NK-92 (cell line): ENCODE results near the gene NGFR.

ENCODE experiments used
- DNase-seq: peaks from one replicate; lab custom pipeline; 2025; ENCODE audit not compliant: unreplicated experiment; lab: John Stamatoyannopoulos, UW

The NGFR gene

DNA sequence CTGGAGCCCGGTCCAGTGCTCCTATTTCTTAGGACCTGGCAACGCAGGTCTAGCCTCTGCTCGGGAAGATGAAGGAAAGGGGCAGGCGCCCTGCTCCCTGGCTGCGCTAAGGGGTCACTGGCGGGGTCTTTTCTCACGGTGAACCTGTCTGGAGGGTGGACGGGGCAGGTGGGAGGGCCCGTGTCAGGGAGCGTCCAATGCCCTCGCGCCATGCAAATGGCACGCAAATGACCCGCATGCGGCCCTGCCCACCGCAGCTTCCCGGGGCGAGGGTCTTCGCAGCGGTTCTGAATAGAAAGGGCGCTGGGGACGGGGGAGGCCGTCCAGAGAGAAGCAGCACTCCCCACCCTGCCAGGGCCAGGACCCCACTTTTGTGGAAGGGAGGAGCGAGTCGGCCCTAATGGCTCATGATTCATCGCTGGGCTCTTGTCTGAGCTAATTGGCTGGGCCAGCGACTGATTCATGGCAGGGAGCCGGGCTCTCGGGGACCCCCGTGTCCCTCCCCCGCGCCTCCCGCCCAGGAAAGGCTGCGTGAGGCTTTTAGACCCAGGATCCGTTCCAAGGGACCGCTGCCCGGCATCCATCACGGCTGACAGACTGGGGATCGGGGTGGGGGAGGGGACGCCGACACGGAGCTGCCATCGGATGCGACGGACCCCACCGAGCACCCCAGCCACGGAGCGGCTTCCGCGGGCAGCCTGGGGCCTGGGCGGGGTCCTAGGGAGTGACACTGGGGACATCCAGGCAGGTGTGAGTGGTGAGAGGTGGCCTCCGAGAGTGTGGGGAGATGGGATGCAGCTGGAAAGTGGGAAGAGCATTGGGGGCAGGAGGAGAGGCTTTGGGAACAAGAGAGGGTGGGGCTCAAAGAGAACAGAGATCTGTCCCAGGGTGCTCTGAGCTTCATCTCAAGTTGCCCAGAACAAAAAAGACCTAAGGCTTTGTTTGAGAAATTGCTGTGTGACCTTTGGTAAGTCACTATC, 25.0 kb upstream of the NGFR start:
- DNase-seq, result no peak

DNA sequence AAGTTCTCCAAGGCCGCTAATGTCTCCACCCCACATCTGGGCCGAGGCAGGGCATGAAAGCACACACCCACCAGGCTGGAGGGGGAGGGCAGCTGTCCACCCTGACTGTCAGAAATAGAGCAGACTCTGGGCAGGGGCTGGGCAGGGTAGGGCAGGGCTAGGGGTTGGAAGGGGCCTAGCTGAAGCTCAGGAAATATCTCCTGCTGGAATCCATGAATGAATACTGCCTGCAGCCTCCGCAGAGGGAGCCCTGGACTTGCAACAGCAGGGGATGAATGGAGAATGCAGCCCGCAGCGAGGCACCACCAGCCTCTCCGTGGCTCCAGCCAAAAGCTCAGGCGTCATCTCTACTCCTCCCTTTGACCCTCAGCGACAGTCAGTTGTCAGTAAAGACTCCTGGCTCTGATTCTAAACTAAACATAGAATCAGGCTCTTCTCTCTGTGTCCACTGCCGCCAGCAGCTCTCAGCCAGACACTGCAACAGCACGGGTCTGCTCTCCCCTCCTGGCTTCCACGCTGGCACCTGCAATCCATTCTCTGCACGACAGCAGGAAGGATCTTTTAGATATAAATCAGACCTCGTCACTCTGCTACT, 23.9 kb upstream of the NGFR start:
- no peak for DNase-seq

DNA sequence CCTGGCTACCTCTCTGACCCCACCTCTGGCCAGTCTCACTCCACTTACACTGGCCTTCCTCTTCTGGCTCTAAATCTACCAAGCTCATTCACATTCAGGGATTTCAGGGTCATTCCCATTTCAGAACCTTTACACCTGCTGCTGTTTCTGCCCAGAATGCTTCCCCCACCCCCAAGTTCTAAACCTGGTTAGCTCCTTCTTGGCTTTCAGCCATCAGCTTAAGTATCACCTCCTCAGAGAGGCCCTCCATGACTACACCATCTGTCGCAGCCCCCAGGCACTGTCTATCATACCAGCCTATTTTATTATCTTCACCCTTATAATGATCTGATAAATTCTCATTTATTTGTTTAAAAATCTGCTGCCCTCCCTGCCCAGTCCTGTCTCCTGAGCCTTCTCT, 23.3 kb upstream of the NGFR start:
- no peak for DNase-seq

DNA sequence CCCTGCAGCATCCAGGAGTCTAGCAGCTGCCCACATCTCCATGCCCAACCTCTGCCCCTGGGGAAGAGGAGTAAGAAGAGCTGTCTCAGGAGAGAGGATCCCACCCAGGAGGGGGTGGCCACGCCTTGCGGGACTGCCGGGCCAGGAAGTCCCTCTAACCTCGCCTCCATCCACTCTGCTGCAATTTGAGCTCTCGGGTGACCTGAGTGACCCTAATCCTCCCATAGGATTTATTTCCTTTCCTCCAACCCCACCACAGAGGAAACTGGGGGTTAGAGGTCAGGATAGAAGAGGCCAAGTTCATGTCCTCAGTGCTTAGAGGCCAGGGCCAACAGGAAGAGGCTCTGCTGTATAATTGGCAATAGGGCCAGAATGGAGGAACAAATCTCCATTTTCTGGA, 22.6 kb upstream of the NGFR start:
- DNase-seq, result no peak

DNA sequence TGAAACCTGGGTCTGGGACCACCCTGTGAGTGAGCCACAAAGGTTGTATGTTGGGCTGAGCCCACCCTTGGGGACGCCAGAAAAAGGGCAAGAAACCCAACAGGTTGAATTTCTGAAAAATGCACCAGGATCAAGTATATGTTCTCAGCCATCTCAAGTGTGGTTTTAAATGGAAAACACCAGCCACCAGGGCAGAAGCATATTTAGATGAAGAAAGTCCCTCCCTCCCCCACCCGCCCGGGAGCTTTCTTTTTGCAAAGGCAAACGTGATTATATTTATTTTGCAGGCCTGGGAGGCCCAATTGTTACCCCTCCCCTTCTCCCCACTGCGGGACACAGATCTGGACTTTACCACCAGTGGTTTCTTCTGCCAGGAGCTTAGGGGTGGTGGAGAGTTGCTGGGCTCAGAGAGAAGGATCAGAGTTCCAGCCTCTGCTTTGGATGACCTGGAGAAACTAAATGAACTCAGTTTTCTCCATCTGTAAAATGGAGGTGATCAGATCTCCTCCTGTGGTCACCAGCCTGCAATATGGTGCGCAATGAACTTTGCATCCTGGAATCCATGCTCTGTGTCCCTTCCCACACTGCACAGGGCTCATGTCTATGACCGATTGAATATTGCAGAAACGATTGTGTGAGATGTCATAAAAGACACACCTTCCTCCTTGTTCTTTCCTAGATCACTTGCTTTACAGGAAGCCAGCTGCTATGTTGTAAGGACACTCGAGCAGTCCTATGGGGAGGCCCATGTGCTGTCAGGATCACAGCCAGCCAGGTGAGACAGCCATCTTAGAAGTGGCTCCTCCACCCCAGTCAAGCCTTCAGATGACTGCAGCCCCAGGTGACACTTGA, 21.0 kb upstream of the NGFR start:
- no peak for DNase-seq

DNA sequence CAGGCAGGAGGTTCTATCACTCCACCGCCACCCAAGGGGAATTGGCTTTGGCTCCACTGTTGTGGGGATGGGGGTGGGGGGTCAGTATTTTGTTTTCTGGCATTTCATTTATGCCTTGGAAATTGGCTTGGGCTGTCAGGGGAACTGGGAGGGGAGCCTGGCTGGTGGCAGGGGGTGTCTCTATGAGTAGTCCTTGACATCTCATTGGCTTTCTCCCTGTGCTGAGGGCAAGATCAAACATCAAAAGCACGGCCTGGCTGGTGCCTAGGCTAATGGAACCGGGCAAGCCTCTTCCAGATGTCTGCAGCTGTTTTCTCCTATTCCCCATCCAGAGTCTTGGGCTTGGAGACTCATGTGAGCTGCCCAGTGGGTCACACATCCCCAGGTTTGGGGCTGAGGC, 17.4 kb upstream of the NGFR start:
- no peak for DNase-seq

DNA sequence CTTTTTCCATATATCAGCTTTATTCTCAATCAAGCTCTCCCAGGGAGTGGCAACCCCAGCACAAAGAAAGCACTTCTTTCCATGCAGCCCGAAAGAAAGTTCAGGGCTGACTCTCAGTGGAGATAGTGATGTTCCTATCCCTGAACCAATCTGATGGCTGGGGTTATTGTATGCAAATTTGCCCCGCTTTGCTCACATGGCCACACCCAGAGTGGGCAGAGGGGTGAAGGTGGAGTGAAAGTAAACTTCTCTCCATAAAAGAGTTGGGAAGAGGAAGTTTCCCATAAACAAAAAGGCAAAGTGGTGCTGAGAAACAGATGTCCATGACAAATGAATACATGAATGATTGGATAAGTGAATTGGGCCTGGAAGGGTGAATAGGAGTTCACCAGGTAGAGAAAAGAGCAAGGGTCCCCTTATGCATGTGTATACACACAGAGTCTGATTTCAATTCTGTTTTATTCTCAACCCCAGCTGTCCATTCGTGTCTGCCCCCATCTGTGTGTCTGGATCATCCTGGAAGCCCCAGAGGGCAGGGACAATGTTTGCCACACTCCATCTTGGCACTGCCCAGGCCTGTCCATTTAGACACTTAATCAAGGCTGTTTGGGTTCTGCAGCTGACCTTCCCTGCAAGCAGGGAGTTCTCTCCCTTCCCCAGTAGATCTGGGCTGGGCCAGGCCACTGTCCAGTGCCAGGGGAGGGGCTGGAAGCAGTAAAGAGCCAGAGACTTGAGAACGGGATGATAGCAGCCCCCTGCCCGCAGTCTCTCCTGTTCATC, 14.1 kb upstream of the NGFR start:
- no peak for DNase-seq

DNA sequence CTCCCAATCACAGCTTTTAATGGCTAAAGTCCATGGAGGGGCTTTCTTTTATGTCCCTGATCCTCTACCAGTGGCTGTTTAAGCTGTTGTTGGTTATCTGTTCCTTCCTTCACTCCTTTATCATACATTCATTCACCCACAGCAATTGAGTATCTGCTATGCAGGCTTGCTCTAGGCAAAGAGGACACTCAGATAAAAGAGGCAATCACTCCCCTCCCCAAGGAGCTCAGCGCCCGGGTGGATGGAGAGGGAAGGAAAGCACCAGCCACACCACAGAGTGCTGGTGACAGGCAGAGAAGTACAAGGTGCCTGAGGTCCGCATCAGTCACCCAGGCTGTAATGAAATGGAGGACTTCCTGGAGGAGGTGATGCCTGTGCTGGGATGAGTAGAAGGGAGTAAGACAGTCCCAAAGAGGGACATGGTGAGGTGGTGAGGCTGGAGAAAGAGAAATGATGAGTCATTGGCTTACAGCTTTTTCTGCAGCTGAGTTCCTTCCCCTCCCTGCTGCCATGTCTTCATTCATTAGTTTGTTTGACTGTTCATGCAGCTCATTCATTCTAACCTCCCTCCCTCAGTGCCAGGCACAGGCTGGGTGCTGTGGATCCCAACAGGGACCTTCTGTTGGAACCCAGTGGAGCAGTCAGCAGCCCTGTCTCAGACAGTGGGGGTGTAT, 12.8 kb upstream of the NGFR start:
- DNase-seq, result no peak

DNA sequence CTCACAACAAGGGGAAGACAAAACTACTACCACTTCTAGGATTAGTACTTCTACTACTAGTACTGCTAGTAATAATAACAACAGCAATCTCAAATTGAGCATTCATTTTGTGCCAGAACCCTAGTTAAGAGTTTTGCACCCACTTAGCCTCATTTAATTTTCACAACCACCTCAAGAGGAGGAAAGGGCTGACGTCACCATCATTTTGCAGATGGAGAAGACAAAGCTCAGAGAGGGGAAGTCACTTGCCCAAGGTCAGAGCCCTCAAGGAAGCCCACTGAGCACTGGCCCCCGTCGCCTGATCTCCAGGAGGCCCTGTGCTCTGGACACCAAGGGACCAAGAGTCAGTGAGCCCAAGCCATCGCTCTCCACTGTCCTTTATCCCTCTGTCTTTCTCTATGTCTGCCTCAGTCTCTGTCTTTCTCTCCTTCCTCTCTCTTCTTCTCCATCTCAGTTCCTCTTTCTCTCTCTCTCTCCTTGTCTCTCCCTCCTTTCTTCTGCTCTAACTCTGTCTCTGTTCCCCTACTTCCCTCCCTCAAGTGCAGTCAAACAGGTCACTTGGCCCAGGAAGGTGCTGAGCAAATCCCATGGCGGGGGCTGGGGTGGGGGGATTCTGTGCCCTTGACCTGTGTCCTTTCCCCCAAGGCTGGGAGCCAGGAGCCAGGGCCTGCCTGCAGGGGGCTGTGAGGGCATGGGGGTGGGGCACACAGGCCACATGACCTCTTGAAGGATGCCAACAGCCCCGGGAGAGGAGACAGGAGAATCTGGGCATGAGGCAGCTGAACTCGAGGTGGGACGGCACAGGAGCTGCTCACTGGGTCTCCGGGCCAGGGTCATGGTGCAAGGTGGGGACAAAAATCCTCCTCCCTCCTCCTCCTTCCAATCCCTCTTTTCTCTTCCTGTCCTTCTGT, 11.2 kb upstream of the NGFR start:
- no peak for DNase-seq

DNA sequence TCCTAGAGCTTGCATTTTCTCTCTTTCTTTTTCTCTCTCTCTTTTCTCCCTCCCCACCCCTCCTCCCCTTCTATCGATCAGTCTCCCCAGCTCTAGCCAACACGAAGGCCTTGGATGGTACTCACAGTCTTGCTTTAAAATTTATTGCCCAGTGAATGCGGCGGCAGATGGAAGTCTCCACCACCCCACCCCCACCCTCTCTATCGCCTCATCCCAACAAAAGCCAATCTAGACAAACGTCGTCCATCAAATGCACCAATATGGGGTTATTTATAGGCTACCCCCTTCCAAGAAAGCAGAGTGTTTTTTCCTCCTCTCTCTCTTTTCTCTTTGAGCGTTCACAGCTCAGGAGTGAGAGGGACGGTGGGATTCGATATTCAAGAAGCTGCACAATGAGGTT, 10.5 kb upstream of the NGFR start:
- DNase-seq, result no peak

DNA sequence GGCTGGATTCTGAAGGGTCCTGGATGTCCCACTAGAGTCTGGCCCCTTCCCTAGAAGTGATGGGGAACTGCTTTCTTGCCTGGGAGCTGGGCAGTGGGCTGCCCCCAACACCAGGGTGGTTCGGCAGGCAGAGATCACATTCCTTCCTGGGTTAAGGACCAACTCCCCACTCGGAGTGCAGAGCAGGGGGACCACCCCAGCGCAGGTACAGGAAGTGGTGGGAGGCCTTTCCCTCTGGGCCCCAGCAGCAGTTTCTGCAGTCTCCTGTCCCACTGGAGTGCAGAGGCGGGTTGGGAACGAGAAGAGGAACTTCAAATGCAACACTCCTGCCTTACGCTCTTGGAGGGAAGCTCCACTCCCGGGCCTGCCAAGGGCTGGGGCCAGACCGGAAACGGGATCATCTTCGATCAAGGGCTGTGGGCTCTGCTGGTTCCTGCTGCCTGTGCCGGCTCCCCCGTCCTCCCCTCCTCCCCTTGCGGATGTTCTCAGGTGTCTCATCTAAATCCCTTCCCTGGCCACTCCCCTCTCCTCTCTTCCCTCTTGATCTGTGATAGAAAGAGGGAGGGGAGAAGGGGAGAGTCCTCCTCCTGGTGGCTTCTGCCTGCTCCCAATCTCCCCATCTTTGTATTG, 9.0 kb upstream of the NGFR start:
- DNase-seq, result no peak

DNA sequence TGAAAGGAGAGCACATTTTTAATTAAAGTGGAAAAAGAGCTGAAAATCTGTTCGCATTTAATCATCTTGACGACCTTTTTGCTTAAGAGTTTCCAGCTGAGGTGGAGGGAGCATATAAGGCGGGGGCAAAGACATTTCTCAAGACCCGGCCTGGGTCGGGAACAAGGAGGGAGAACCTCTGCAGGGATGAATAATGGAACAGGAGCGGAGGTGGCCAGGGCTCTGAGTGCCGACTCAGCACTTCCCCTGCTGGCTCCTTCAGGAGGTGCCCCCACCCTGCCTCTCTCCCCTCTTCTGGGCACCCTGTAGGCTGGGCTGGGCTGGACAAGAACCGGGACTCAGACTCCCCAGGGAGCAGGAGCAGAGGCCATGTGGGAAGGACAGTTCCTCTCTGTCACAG, 7.9 kb upstream of the NGFR start:
- no peak for DNase-seq

DNA sequence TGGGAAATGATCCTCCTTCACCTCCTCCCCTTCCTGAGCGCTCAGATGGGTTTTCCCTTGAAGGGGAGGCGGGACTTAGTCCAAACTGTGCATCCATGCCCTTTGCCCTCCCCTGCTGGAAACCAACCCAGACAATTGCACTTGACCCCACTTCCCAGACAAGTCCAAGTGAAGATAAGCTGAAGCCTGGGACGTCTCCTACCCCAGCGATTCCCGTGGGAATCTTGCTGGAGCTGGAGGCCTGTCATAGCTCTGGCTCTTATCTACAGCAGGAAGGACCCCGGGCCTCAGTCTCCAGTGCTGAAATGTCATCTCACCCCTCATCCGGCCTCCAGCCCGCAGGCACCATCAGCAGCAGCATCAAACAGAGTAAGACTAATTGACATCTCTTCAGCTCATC, 6.5 kb upstream of the NGFR start:
- no peak for DNase-seq

DNA sequence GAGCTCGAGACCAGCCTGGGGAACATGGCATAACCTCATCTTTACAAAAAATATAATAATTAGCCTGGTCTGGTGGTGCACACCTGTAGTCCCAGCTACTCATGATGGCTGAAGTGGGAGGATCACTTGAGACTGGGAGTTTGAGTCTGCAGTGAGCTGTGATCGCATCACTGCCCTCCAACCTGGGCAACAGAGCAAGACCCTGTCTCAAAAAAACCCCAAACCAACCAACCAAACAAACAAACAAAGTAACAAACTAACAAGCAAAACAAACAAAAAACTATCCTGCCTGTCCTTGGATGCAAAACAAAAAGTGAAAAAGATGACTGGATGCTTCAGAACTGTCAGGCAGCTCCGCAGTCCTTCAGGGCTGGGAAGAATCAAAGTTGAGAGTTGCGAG, 5.7 kb upstream of the NGFR start:
- DNase-seq, result no peak

DNA sequence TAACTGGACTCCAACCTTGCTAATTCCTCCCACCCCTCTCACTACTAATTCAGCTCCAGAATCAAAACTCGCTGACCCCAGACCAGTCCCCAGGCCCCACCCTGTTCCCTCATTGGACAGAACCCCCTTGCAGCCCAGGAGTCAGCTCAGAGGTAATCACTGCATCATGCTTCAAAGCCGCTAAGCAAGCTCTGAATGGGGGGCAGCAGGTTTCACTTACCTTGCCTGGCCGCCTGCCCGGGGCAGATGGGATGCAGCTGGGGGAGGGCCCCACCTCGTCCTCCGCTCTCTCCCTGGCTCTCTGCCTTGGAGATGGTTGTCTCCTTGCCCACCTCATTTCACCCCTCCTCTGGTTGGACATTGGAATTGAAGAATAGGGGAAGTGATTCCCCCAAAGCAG, 4.8 kb upstream of the NGFR start:
- DNase-seq, result no peak

DNA sequence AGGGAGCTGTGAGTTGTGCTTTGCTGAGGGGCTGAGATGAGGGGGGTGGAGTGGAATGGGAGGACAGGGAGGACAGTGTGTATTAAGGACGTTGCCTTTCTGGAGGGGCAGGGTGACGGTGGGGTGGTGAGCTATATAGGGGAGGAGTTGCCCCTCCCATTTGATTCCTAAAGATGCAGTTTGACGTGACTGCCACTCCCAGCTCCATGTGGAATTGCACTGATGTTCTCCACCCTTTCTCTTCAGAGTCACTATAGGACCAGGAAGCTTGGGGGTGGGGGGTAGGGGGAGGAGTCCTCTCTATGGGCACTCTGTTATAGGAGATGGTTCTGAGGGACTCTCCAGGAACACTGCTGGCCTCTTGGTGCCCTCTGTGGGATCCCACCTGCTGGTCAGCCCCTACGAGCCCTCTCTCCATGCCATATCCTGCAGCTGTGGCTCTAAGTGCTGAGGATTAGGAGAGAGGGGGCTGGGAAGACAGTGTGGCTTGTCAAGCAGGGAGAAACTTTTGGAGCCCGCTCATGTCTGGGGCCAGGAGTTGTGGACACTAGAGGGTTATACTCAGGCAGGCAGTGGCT, 3.8 kb upstream of the NGFR start:
- DNase-seq, result no peak

DNA sequence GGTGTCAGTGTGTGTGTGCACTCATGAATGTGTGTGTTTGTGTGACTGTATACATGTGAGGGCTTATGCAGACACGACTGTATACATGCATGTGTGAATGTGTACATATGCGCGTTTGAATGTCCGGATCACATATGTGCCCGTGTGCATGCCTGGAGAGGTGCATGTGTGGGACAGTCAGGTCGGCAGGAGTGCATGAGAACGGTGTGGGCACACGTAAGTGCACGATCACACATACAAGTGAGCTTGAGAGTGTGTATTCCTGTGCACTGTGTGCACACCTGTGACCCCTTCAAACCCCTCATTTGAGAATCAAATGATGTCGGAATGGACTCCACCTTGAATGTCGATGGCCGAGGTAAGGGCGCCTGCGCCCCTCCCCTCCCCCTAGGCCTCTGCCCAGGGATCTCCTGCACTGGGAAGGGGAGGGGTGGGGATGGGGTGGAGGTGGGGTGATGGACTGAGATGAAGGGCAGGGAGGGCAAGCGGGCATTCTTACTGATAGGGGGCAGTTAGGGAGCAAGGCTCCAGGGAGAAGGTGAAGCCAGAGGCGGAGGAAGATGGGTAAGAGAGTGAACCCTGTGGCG, 601 bp upstream of the NGFR start:
- no peak for DNase-seq

DNA sequence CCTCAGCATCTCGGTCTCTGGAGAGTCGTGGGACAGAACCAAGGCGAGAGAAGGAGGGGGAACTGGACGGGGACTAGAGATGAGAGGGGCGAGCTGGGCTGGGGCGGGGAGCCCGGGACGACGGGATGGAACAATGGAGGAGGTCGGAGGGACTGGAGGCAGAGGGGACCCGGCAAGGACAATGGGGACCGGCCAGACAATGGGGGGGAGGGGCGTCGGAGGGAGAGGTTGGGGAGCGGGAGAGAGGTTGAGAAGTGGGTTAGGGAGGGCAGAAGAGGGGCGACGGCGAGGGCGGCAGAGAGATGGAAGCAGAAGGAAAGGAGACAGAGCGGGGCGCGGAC, 719 bp downstream of the NGFR start:
- DNase-seq, result no peak
